GM18858 (cell line): ENCODE data around the gene AGPAT1.
"Not testable (repeated sequence)": the region's sequence is repeated elsewhere in the genome, so short reads cannot be mapped to it uniquely, and the experiment has no call there.

ENCODE experiments used
- ATAC-seq: cut with Tn5 transposase; IDR thresholded peaks from one replicate; pipeline ENCODE4 v1.9.1; 2021; ENCODE audit not compliant: unreplicated experiment

AGPAT1 gene

DNA sequence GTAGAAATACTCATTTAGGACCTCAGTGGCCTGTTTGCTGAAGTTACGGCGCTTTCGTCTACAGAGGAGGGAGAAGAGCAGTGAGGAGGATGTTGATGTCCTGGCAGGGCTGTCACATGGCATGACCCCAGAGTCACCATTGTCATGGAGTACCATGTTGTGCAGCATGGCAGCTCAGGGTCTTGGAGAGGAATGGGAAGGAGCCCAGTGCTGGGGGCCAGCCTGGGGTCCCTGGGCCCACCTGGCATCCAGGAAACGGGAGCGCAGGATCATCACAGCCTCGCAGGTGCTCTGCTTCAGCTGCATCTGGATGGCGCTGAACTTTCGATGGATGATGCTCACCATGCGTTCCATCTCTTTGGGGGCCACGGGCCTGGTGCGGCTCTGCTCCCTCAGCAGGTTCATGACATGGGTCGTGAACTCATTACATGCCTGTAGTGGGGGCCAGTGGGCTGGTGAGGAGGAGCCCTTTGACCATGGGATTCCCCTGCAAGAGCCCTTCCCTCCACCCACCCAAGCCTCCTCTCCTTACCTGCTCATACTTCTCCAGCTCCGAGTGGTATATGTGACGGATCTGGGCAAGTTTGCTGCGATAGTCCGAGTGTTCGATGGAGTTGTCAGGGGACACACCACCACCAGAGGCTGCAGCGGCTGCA lies 12.0 kb upstream of the AGPAT1 start:
- ATAC-seq: not testable (repeated sequence)

DNA sequence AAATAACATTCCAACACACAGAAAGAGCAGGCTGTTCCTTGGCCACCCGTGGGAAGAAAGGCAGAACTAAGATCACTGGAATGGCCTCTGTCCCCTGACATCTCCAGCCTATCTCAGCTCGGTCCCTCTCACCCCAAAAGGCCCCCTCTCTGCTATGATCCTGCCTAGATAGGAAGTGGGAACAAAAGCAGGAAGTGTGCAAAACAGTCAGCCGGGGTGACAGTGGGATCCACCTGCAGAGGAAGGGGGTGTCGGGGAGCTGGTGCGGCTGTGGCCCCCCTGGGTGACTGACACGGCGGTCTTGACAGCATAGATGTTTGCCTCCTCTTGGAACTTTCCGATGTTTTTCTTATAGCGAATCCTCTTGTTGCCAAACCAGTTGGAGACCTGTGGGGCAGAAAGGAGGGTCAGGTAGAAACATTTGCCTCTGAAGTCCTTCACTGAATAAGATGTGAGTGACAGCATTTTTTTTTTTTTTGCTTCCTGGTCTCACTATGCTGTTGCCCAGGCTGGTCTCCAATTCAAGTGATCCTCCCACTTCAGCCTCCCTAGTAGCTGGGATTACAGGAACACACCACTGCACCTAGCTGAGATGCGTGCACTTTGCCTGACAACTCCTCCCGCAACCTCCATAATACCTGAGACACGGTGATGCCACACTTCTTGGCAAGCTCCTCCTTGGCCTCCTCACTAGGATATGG lies 11.3 kb upstream of the AGPAT1 start:
- ATAC-seq: no peak

DNA sequence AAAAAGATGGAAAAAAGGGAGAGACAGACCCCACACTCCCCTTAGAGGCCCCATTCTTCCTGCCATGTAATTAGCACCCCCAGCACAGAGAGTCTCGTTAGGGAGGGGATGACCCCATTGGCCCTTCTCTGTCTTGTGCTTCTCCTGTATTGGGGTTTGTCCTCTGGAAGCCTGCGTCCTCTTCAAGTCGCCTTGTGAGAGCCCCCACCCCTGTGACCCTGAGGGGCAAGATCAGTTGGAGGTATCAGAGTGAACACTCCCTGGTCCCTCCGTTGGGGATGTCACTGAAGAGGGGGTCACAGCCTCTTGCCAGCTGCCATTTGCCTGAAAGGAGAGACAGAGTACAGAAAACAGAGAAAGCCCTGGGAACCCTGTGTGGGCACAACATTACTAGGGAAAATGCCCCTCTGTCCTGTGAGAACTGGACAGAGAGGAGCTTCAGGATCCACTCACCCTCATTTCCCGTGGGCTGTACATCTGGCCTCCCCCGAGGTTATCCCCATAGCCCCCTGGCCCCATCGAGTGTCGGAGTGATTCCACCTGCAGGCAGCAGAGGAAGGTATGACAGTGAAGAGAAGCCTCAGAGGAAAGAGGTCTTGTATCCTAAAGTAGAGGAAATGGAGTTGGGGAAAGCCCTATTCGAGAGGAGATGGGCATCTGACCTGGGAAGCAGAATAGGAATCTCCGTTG lies 10.4 kb upstream of the AGPAT1 start:
- not testable (repeated sequence) for ATAC-seq

DNA sequence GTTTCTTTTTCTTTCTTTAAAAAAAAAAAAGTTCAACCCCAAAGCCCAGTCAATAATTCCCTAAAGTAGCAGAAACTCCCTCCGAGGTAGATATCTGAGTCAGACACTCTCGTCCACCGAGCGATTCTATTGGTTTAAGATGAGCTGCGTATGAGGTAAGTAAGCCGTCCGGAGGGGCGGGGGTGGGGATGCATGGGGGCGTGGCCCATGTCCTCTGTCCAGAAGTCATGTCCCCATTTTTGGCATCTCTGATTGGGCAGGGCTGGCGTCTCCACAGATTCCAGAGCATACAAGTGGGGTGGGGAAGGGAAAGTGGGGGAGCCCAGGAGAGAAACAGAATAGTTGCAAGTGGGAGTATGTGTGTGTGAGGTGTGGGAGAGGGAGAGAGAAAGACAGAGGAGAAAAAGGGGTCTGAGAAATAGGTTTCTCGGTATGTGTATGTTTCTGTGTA lies 9.8 kb upstream of the AGPAT1 start:
- not testable (repeated sequence) for ATAC-seq

DNA sequence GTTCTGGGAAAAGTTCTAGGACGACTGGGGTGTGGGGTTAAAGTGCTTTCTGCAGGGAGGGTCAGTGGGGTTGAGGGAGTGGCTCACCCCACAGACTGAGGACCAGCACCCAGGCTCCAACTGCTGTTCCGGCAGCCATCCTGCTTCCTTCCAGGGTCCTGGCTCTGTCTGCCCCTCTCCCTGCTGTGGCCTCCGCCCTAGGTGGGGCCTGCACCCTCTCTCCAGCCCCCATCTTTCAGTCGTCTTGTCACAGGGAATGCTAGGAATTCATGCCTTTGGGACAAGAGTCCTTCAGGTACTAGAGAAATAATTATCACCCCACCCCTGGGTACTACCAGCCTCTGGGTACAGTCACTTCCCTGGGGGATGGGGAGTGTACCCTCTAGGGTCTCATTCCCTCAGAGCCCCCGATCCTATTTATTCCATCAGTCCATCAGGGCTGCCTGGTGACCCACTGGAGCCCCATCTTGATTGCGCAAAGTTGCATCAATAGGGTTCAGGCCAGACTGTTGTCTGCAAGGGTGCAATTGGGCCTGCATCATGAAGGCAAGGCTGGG lies 8.3 kb upstream of the AGPAT1 start, which contains the start of gene AGER:
Gene AGER, minus strand, starts transcription at position 170 of the 557 bp plus-strand sequence. Its CDS starts 31 bp downstream, at position 139.
- ATAC-seq: no peak

DNA sequence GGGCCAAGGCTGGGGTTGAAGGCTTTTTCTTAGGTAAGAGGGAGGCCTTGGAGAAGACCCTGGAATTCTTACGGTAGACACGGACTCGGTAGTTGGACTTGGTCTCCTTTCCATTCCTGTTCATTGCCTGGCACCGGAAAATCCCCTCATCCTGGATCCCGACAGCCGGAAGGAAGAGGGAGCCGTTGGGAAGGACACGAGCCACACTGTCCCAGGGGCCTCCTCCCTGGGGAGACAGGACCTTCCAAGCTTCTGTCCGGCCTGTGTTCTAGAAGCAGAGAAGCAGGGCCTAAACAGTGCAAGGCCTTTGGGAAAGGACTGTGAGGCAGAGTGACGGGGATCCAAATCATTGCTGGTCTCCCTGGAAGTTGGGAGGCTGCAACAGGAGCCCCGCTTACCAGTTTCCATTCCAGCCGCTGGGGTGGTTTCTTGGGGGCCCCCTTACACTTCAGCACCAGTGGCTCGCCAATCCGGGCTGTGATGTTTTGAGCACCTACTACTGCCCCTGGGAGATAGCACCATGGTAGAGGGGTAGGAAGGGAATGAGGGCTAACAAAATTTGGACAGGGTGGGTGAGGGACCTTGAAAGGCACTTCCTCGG lies 7.7 kb upstream of the AGPAT1 start:
- ATAC-seq: no peak

DNA sequence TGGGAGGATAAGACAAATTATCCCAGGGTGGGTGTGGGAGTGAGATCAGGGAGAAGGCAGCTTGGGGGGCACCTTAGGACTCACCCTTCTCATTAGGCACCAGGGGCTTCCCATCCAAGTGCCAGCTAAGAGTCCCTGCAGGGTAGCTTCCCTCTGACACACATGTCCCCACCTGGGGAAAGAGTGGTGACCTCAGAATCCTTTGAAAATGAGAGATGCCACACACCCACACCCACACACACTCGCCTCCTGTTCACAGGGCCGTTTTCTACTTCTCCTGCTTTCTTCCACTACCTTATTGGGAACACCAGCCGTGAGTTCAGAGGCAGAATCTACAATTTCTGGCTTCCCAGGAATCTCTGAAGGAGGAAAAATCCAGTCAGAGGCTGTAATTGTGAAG lies 7.1 kb upstream of the AGPAT1 start:
- no peak for ATAC-seq

DNA sequence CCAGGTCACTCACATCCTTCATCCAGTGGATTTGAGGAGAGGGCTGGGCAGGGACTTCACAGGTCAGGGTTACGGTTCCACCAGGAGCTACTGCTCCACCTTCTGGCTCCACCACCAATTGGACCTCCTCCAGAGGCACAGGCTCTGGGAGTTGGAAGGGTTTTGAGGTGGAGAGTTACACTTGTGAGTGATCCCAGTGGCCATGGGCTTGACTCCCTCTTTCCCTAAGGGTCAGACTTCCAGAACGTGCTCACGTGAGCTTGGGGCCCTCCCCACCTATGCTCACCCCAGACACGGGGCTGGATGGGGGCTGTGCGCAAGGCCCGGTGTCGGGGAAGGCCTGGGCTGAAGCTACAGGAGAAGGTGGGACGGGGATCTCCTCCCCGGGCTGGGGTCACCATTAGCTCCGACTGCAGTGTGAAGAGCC lies 6.7 kb upstream of the AGPAT1 start:
- ATAC-seq: no peak

DNA sequence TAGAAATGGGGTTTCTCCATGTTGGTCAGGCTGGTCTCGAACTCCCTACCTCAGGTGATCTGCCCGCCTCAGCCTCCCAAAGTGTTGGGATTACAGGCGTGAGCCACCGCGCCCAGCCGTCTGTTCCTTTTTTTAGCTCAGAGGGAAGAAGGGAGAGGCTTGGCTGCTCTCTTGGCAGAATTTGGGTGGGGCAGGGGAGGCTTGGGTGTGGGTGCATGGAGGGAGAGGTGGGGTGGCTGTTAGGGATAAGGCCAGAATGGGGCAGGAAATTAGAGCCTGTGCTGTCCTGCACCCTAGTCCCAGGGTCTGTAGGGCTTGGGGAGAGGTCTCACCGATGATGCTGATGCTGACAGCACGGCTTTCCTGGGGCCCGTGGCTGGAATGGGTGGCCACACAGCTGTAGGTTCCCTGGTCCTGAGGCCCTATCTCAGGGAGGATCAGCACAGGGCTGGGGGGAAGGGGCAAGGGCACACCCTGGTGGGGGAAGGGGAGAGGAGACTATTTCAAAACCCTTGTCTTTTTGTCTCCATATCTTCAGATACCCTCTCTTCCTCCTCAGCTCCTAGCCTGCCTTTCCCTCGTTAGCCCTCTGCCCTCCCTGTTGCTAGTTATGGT lies 6.1 kb upstream of the AGPAT1 start:
- no peak for ATAC-seq

DNA sequence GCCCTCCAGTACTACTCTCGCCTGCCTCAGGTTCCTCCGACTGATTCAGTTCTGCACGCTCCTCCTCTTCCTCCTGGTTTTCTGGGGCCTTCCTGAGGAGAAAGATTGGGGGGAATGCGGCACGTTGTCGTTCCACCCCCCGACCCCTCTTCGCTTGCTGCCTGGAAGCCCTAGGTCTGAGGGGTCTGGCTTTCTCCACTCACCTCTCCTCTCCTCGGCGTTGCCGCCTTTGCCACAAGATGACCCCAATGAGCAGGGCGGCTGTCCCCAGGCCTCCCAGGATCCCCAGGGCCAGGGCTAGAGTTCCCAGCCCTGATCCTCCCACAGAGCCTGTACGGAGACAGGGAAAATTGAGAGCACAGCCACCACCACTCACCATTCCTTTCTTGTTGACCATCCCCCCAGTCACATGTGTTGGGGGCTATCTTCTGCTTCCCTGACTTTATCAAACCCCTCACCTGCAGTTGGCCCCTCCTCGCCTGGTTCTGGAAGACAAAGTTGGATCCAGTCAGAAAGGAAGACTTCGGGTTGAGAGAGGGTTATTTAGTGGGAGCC lies 5.3 kb upstream of the AGPAT1 start:
- ATAC-seq: no peak

DNA sequence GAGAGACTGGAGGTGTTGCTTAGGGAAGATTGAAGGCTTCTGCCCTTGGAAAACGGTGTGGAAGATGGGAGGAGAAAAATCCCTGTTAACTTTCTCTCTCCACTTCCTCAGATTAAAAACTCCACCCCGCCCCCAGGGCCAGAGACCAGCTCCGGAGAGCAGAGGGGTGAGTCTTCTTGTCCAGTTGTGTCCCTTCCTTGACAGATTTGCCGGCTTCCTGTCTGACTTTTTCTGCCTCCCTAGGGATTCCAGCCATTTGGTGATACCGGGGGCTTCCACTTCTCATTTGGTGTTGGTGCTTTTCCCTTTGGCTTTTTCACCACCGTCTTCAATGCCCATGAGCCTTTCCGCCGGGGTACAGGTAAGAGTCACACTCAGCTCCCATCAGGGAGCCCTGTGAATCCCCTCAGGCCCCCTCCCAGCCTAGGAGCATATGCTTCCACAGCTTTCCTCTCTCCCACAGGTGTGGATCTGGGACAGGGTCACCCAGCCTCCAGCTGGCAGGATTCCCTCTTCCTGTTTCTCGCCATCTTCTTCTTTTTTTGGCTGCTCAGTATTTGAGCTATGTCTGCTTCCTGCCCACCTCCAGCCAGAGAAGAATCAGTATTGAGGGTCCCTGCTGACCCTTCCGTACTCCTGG lies 4.0 kb upstream of the AGPAT1 start:
- no peak for ATAC-seq

DNA sequence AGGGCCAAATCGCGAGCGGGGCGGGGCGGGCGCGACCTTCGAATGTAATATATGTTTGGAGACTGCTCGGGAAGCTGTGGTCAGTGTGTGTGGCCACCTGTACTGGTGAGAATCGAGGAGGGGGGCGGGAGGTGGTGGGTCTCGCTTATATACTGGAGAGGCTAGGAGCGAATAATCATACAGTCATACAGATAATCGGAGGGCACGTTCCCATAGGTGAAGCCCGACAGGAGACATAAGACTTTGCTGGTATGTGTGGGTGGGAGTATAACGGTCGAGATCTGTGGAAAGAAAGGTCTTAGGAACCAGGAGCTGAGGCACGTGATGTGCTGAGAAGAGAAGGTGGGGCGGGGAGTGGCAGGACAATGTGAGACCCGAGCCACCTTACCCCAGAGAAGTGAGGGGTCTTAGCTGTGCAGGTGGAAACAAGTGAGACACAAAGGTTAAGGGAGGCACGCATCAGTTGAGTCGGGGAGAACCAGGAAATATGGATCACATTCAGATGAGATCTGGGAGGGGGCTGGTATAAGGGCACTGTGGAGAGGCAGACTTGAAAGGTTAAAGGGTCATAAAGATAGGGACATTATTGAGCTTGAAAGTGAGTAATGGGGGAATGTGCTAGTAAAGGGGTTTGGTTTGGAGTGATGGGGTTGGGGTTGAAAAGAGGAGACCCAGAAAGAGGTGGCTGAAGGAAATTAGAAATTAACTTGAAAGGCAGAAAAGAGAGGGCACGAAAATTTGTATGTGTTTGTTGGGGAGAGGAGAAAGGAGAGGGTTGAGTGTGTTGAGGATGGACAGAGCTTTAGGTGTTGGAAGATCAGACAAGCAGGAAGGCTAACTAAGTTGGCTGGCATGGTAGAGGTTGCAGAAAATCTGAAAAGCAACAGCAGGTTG lies 2.9 kb upstream of the AGPAT1 start:
- ATAC-seq: no peak

DNA sequence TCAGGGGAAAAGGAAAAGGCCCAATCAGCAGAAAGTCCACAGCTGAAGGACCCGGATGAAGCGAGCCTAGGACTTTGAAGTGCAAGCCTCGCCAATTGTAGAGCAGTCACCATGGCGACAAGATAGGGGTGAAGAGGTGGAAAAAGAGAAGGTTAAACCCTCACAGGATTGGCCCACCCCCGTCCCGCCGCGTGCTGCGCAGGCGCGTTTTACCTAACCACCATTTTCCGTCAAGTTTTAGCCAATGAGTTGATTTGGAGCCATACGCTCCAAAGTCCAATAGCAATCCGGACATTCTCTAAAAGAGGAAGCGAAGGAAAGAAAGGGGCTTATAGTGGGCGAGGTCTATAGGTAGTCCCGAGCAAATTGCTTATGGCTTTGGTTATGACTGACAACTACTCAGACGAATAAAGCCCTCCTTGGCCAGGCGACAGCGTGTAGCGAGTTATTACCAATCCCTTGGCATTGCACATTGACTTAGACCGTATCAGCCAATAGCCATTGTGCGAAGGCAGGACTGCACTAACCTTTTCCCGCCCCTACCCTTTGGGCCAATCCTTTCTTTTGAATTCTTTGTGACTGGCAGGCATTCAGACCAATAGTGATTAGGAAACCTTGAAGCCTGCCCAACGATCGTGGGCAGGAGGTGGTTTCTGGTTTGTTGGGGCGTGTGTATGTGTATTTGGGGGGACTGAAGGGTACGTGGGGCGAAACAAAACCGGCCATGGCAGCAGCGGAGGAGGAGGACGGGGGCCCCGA lies 2.1 kb upstream of the AGPAT1 start, which contains the start of gene RNF5:
Gene RNF5, plus strand, starts transcription at position 618 of the 759 bp plus-strand sequence. Its CDS starts 107 bp downstream, at position 725.
- ATAC-seq: peak; percentile 66

DNA sequence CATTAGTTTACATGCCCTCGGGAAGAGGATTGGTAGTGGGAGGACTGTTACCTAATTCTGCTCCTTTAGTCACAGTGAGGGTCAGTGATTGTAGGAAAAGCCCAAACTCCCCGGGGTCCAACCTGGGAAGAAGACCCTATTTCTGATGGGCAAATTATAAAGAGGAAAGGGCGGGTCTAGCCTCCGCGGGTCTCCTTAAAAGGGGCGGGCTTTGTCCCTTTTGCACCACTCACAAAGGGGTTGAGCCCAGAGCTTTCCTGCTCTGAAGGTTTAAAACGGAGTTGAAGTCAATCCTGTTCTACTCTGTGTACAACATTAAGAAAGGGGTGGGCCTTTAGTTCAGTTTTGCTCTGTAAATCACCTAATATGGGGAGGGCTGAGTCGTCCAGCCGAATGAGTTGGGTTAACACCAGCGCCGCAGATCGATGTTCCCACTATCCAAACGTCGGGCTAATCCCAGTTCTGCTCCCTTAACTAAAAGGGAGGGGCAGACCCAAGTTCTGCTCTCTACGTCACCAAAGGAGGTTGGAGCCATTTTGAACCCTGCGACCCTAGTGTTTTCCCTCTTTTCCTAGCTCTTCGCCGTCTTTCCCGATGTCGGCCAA lies 1.4 kb upstream of the AGPAT1 start:
- ATAC-seq: no peak

DNA sequence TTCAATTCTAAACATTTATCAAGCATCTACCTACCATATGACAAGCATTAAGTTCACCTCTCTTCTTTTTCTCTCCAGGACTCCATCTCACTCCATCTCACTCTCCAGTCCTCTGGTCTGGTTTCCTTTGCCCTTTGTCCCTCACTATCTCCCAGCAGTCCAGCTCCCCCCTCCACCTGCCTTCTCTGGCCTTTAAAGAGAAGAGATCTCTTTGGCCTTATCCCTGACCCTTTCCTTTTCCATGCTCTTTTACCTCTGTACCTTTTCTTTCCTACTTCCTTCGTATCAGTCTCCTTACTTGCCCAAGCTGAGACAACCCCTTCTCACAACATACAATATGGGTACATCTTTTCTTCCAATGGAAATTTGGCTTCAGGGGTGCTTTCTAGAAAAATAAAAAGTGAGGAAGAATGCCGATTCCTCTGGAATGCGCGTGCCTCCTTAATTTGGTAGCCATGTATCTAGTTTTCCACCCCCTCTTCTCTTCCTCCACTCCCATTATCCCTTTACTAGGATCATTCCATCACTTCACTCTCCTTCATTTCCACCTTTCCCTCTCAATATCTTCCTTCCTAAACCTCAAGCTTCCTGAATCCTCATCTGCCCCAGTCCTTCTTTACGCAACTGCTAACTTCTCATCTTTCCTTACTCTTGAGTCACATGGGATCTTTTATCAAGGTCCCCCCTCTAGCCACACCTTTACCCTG lies 745 bp upstream of the AGPAT1 start:
- ATAC-seq: no peak

DNA sequence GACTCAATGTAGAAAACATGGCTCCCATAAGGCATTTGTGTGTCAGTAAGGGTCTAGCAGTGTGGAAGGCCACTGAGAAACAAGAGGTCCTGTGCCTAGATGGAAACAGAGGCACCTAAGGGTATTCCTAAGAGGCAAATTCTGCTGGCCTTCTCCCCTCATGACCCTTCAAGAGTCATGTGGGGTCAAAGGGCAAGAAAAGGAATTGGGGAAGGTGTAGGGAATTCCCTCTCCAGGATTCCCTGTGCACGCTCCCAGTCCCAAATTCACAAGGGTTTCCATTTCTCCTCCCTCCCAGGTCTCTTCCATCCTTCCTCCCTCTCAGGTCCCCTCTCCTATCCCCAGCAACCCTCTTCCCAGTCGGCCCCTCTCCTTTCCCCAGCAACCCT lies 568 bp downstream of the AGPAT1 start:
- no peak for ATAC-seq

DNA sequence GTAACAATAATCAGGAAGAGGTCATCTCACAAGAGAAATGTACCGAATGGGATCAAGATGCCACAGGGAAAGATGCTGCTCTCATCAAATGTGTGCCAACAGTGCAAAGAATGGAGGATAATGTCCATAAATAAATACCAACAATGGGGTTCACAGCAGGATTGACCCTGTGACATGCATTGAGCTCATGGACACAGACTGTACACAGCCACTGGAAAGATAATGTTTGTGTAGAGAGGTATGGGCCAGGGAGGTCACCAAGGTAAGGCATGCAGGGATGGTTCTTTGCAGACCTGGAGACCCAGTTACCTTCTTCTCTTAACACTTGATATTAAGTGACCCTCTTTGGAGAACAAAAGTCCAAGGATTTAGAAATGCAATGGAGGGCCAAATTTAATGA lies 1.5 kb downstream of the AGPAT1 start:
- no peak for ATAC-seq
